H9 (cell line): ENCODE data around the gene TSPAN32. TPM values are rescaled to one million over a fixed set of nuclear protein-coding genes. Genes with fewer than 3 reads are reported as not detected.

ENCODE experiments used
- DNase-seq: peaks from one replicate; pipeline ENCODE4 v3.0.0-alpha.2; 2017
- H2AFZ ChIP-seq: one replicate; pipeline ENCODE4 v1.6.1; 2013; ENCODE audit warnings: mild to moderate bottlenecking, low read length, control low read depth, moderate library complexity
- H2AK5ac ChIP-seq: 2 replicates; pipeline ENCODE4 v1.6.1; 2013; ENCODE audit warnings: low read length, control low read depth, mixed read lengths; ENCODE audit not compliant: insufficient read length
- H2BK120ac ChIP-seq: one replicate; pipeline ENCODE4 v1.6.1; 2013; ENCODE audit warnings: low read depth, mild to moderate bottlenecking, low read length, control low read depth, inconsistent platforms; ENCODE audit not compliant: poor library complexity, severe bottlenecking
- H2BK12ac ChIP-seq: 2 replicates; pipeline ENCODE4 v1.6.1; 2013; ENCODE audit warnings: low read length, control low read depth, mixed read lengths, low read depth; ENCODE audit not compliant: insufficient read length
- H2BK15ac ChIP-seq: 2 replicates; pipeline ENCODE4 v1.6.1; 2013; ENCODE audit warnings: low read depth, low read length, control low read depth
- H2BK20ac ChIP-seq: one replicate; pipeline ENCODE4 v1.6.1; 2013; ENCODE audit warnings: low read depth, mild to moderate bottlenecking, low read length, control low read depth, inconsistent platforms; ENCODE audit not compliant: poor library complexity, severe bottlenecking
- H2BK5ac ChIP-seq: 2 replicates; pipeline ENCODE4 v1.6.1; 2013; ENCODE audit warnings: low read length, control low read depth, mixed read lengths; ENCODE audit not compliant: insufficient read length
- H3K14ac ChIP-seq: 2 replicates; pipeline ENCODE4 v1.6.1; 2013; ENCODE audit warnings: low read length, control low read depth; ENCODE audit not compliant: insufficient read depth
- H3K18ac ChIP-seq: 2 replicates; pipeline ENCODE4 v1.6.1; 2013; ENCODE audit warnings: low read depth, mild to moderate bottlenecking, mixed read lengths, low read length, control low read depth; ENCODE audit not compliant: insufficient read length
- H3K23ac ChIP-seq: 2 replicates; pipeline ENCODE4 v1.6.1; 2013; ENCODE audit warnings: low read length, control low read depth, mixed read lengths, low read depth; ENCODE audit not compliant: insufficient read length
- H3K23me2 ChIP-seq: 2 replicates; pipeline ENCODE4 v1.6.1; 2013; ENCODE audit warnings: low read depth, mild to moderate bottlenecking, mixed read lengths, low read length, control low read depth; ENCODE audit not compliant: insufficient read length, poor library complexity, severe bottlenecking
- H3K27ac ChIP-seq: 2 replicates; pipeline ENCODE4 v1.5.1; 2013; ENCODE audit warnings: low read length, control low read depth, mixed read lengths, low read depth; ENCODE audit not compliant: insufficient read length
- H3K27me3 ChIP-seq: 2 replicates; pipeline ENCODE4 v1.6.1; 2013; ENCODE audit warnings: low read length, control low read depth, inconsistent platforms; ENCODE audit not compliant: insufficient read depth
- H3K4ac ChIP-seq: 2 replicates; pipeline ENCODE4 v1.6.1; 2013; ENCODE audit warnings: low read depth, mild to moderate bottlenecking, control low read depth, inconsistent platforms, low read length, moderate library complexity
- H3K4me1 ChIP-seq: 2 replicates; pipeline ENCODE4 v1.6.1; 2013; ENCODE audit warnings: low read length, control low read depth, inconsistent platforms; ENCODE audit not compliant: insufficient read depth
- H3K4me2 ChIP-seq: 2 replicates; pipeline ENCODE4 v1.6.1; 2013; ENCODE audit warnings: low read length, control low read depth, mixed read lengths; ENCODE audit not compliant: insufficient read length, insufficient read depth
- H3K56ac ChIP-seq: 2 replicates; pipeline ENCODE4 v1.6.1; 2013; ENCODE audit warnings: low read depth, mild to moderate bottlenecking, mixed read lengths, low read length, control low read depth; ENCODE audit not compliant: insufficient read length
- H3K79me1 ChIP-seq: 2 replicates; pipeline ENCODE4 v1.6.1; 2013; ENCODE audit warnings: low read depth, mild to moderate bottlenecking, moderate library complexity, low read length, control low read depth, inconsistent platforms; ENCODE audit not compliant: insufficient read depth, poor library complexity, severe bottlenecking
- H3K79me2 ChIP-seq: 2 replicates; pipeline ENCODE4 v1.6.1; 2013; ENCODE audit warnings: low read length, control low read depth, inconsistent platforms; ENCODE audit not compliant: insufficient read depth
- H3K9ac ChIP-seq: 2 replicates; pipeline ENCODE4 v1.6.1; 2013; ENCODE audit warnings: low read length, control low read depth, mixed read lengths; ENCODE audit not compliant: insufficient read length; ENCODE audit errors: extremely low read depth
- H3K9me3 ChIP-seq: one replicate; pipeline ENCODE4 v1.6.1; 2013; ENCODE audit warnings: low read depth, low read length, inconsistent platforms; ENCODE audit not compliant: control insufficient read depth
- H3T11ph ChIP-seq: one replicate; pipeline ENCODE4 v1.6.1; 2013; ENCODE audit warnings: mild to moderate bottlenecking, low read length, control low read depth, inconsistent platforms
- H4K20me1 ChIP-seq: one replicate; pipeline ENCODE4 v1.6.1; 2013; ENCODE audit not compliant: control insufficient read depth, insufficient read length, insufficient read depth
- H4K5ac ChIP-seq: 2 replicates; pipeline ENCODE4 v1.6.1; 2013; ENCODE audit warnings: low read depth, mild to moderate bottlenecking, mixed read lengths, low read length, control low read depth; ENCODE audit not compliant: insufficient read length
- H4K8ac ChIP-seq: replicated peaks from 2 replicates; pipeline ENCODE4 v1.6.1; 2013; ENCODE audit warnings: low read length, control low read depth, mixed read lengths, low read depth; ENCODE audit not compliant: insufficient read length
- H4K91ac ChIP-seq: 2 replicates; pipeline ENCODE4 v1.6.1; 2013; ENCODE audit warnings: low read depth, mild to moderate bottlenecking, moderate library complexity, mixed read lengths, low read length, control low read depth; ENCODE audit not compliant: insufficient read length
- H3K27ac Mint-ChIP-seq, 3 experiments: 2 replicates in 2 of 3; 3 replicates in 1 of 3; pipeline ENCODE4 v1.8.0; 2020 to 2021; ENCODE audit warnings: mixed read lengths in 3 of 3, mild to moderate bottlenecking in 1 of 3, moderate library complexity in 1 of 3
- H3K27me3 Mint-ChIP-seq: 2 replicates; pipeline ENCODE4 v1.8.0; 2021; ENCODE audit warnings: low read depth, mild to moderate bottlenecking, moderate library complexity, mixed read lengths
- H3K36me3 Mint-ChIP-seq, 3 experiments: 2 replicates in 2 of 3; 3 replicates in 1 of 3; pipeline ENCODE4 v1.8.0; 2020 to 2021; ENCODE audit warnings: low read depth in 3 of 3, mixed read lengths in 3 of 3; ENCODE audit not compliant: insufficient read depth in 1 of 3
- H3K4me1 Mint-ChIP-seq, 2 experiments: 2 replicates each; pipeline ENCODE4 v1.8.0; 2020; ENCODE audit warnings: mixed read lengths in 2 of 2
- H3K4me3 Mint-ChIP-seq, 2 experiments: 2 replicates in 1 of 2; 3 replicates in 1 of 2; pipeline ENCODE4 v1.8.0; 2020 to 2021; ENCODE audit warnings: mild to moderate bottlenecking in 2 of 2, mixed read lengths in 2 of 2, moderate library complexity in 1 of 2
- H3K9me3 Mint-ChIP-seq, 2 experiments: 2 replicates in 1 of 2; 3 replicates in 1 of 2; pipeline ENCODE4 v1.8.0; 2020; ENCODE audit warnings: mild to moderate bottlenecking in 2 of 2, mixed read lengths in 2 of 2, moderate library complexity in 1 of 2
- WGBS: extraction: QIAGEN DNeasy Blood & Tissue Kit; methylation state at CpG from one replicate; pipeline ENCODE4 v1.1.7; 2013; ENCODE audit warnings: missing lambda C conversion rate, low lambda C conversion rate, mixed read lengths; ENCODE audit not compliant: insufficient read length; ENCODE audit errors: extremely low coverage; 5-methylcytosine and 5-hydroxymethylcytosine counted together
- total RNA-seq: library from RNA; stranded (reverse); gene quantifications from 2 replicates; pipeline ENCODE4 v1.2.1, GENCODE V29; 2021
- TF ChIP-seq, protein P1 (sequence below): fragments of 200-600 bp; sonication (generic); conservative IDR thresholded peaks from 3 replicates; pipeline ENCODE4 v1.8.0; 2021; ENCODE audit warnings: antibody characterized with exemption, mild to moderate bottlenecking

Gene TSPAN32
- total RNA-seq, 1 experiment from 2014 or later = not detected

DNA sequence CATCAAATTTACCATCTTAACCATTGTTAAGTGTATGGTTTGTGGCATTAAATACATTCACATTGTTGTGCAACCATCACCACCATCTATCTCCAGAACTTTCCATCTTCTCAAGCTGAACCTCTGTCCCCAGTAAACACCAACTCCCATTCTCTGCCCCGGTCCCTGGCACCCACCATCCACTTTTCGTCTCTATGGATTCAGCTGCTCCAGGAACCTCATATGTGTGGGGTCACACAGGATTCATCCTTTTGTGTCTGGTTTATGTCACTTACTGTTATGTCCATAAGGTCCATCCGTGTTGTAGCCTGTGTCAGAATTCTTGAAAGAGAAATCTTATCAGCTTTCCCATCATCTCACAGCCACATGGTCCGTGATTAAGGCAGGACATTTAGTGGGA lies 16.3 kb downstream of the TSPAN32 start:
- Mint-ChIP-seq H3K4me1 (no peaks in the 10 kb centered on the region), H3K27me3 (peaks cover 44% of the 10 kb centered on the region), H3K27ac (no peak overlapping the region; a peak in 1 of 7 replicates), H3K36me3 (peaks cover 0 to 2% (median 0%) of the 10 kb centered on the region in 3 experiments; a peak in 1 of 7 replicates), H3K4me3 (no peak overlapping the region), H3K9me3 (peaks cover 7 to 9% of the 10 kb centered on the region in 2 experiments; a peak in 3 of 5 replicates)
- Histone ChIP-seq H3K79me1 (no peaks in the 10 kb centered on the region), H3K9me3 (no peaks in the 10 kb centered on the region), H3K4me1 (no peaks in the 10 kb centered on the region), H2BK20ac (no peak overlapping the region), H2BK5ac (no peak overlapping the region), H3K56ac (no peak overlapping the region), H3K27ac (no peak overlapping the region), H2AK5ac (no peak overlapping the region), H4K8ac (no peak overlapping the region), H3K23me2 (no peaks in the 10 kb centered on the region), H2BK12ac (no peak overlapping the region), H4K20me1 (no peaks in the 10 kb centered on the region), H3K18ac (no peak overlapping the region), H3K14ac (no peak overlapping the region), H3K4ac (no peak overlapping the region), H3K9ac (no peak overlapping the region), H4K5ac (no peak overlapping the region), H4K91ac (no peak overlapping the region), H3K23ac (no peak overlapping the region), H3K4me2 (no peak overlapping the region), H3K27me3 (no peaks in the 10 kb centered on the region; the same call in 1 of the 2 replicates), H2BK15ac (no peak overlapping the region), H2AFZ (no peak overlapping the region), H2BK120ac (no peak overlapping the region), H3T11ph (no peak overlapping the region), H3K79me2 (no peaks in the 10 kb centered on the region)
- TF ChIP-seq, protein P1, sequence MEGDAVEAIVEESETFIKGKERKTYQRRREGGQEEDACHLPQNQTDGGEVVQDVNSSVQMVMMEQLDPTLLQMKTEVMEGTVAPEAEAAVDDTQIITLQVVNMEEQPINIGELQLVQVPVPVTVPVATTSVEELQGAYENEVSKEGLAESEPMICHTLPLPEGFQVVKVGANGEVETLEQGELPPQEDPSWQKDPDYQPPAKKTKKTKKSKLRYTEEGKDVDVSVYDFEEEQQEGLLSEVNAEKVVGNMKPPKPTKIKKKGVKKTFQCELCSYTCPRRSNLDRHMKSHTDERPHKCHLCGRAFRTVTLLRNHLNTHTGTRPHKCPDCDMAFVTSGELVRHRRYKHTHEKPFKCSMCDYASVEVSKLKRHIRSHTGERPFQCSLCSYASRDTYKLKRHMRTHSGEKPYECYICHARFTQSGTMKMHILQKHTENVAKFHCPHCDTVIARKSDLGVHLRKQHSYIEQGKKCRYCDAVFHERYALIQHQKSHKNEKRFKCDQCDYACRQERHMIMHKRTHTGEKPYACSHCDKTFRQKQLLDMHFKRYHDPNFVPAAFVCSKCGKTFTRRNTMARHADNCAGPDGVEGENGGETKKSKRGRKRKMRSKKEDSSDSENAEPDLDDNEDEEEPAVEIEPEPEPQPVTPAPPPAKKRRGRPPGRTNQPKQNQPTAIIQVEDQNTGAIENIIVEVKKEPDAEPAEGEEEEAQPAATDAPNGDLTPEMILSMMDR = no peak
- DNase-seq = no peak
- WGBS = no CpG with 5 or more reads among the region's 4 CpGs
